ENCODE data around the gene SLAMF9. TPM values are rescaled to one million over a fixed set of nuclear protein-coding genes. Genes with fewer than 3 reads are reported as not detected.
"Not testable (repeated sequence)": the region's sequence is repeated elsewhere in the genome, so short reads cannot be mapped to it uniquely, and the experiment has no call there.

The SLAMF9 gene
- total and polyA plus RNA-seq, 4 donors, result 0.25 to 0.68 (median 0.64) TPM; not detected in 1

DNA sequence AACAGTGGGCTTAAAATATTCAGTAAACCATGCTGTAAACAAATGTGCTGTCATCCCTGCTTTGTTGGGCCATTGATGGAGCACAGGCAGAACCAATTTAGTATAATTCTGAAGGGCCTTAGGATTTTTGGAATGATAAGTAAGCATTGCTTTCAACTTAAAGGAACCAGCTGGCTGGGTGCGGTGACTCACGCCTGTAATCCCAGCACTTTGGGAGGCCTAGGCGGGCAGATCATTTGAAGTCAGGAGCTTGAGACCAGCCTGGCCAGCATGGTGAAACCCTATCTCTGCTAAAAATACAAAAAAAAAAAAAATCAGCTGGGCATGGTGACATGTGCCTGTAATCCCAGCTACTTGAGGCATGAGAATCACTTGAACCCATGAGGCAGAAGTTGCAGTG lies 50.0 kb downstream of the SLAMF9 start:
- not testable (repeated sequence) for H3K27ac ChIP-seq (ENCODE audit: low read depth in 1 of 2, low read length in 2 of 2); DNase-seq (ENCODE audit: low spot score); H3K9me3 ChIP-seq (ENCODE audit: control insufficient read depth in 4 of 4, low read length in 3 of 4); H3K36me3 ChIP-seq (ENCODE audit: control insufficient read depth in 4 of 4, insufficient read depth in 3 of 4, low read depth in 1 of 4, low read length in 3 of 4); H3K9ac ChIP-seq (ENCODE audit: low read depth in 1 of 2, low read length in 2 of 2); H3K27me3 ChIP-seq (ENCODE audit: control insufficient read depth in 4 of 4, insufficient read depth in 4 of 4, low read length in 3 of 4); H3K4me1 ChIP-seq (ENCODE audit: control insufficient read depth in 4 of 4, insufficient read depth in 4 of 4, low read length in 3 of 4); H3K4me3 ChIP-seq (ENCODE audit: low read depth in 1 of 3, low read length in 3 of 3)
- WGBS, result 67% methylated on average over 3 of the region's 3 CpGs

GRCh38 chr1:159902541-159902940 lies 51.5 kb downstream of the SLAMF9 start:
- WGBS, result 90% methylated on average over 3 of the region's 3 CpGs
- H3K9ac ChIP-seq (ENCODE audit: low read depth in 1 of 2, low read length in 2 of 2), result no peak overlapping the region
- no peaks in the 10 kb centered on the region for H3K27me3 ChIP-seq (ENCODE audit: control insufficient read depth in 4 of 4, insufficient read depth in 4 of 4, low read length in 3 of 4)
- no peaks in the 10 kb centered on the region for H3K36me3 ChIP-seq (ENCODE audit: control insufficient read depth in 4 of 4, insufficient read depth in 3 of 4, low read depth in 1 of 4, low read length in 3 of 4)
- no peak overlapping the region for H3K4me3 ChIP-seq (ENCODE audit: low read depth in 1 of 3, low read length in 3 of 3)
- no peak for DNase-seq (ENCODE audit: low spot score)
- no peaks in the 10 kb centered on the region for H3K9me3 ChIP-seq (ENCODE audit: control insufficient read depth in 4 of 4, low read length in 3 of 4)
- TF ChIP-seq, protein P1, sequence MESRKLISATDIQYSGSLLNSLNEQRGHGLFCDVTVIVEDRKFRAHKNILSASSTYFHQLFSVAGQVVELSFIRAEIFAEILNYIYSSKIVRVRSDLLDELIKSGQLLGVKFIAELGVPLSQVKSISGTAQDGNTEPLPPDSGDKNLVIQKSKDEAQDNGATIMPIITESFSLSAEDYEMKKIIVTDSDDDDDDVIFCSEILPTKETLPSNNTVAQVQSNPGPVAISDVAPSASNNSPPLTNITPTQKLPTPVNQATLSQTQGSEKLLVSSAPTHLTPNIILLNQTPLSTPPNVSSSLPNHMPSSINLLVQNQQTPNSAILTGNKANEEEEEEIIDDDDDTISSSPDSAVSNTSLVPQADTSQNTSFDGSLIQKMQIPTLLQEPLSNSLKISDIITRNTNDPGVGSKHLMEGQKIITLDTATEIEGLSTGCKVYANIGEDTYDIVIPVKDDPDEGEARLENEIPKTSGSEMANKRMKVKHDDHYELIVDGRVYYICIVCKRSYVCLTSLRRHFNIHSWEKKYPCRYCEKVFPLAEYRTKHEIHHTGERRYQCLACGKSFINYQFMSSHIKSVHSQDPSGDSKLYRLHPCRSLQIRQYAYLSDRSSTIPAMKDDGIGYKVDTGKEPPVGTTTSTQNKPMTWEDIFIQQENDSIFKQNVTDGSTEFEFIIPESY (IDR thresholded peaks at IDR 0.05), result no peak
- TF ChIP-seq MAX (IDR thresholded peaks at IDR 0.05) (no peak), SP1 (IDR thresholded peaks at IDR 0.05) (no peak), YY1 (IDR thresholded peaks at IDR 0.05) (no peak), FOXA1 (IDR thresholded peaks at IDR 0.05) (no peak), GABPA (IDR thresholded peaks at IDR 0.05 in 1 of 2, conservative IDR thresholded peaks at IDR 0.05 in 1 of 2) (no peak)
- TF ChIP-seq, protein P2, sequence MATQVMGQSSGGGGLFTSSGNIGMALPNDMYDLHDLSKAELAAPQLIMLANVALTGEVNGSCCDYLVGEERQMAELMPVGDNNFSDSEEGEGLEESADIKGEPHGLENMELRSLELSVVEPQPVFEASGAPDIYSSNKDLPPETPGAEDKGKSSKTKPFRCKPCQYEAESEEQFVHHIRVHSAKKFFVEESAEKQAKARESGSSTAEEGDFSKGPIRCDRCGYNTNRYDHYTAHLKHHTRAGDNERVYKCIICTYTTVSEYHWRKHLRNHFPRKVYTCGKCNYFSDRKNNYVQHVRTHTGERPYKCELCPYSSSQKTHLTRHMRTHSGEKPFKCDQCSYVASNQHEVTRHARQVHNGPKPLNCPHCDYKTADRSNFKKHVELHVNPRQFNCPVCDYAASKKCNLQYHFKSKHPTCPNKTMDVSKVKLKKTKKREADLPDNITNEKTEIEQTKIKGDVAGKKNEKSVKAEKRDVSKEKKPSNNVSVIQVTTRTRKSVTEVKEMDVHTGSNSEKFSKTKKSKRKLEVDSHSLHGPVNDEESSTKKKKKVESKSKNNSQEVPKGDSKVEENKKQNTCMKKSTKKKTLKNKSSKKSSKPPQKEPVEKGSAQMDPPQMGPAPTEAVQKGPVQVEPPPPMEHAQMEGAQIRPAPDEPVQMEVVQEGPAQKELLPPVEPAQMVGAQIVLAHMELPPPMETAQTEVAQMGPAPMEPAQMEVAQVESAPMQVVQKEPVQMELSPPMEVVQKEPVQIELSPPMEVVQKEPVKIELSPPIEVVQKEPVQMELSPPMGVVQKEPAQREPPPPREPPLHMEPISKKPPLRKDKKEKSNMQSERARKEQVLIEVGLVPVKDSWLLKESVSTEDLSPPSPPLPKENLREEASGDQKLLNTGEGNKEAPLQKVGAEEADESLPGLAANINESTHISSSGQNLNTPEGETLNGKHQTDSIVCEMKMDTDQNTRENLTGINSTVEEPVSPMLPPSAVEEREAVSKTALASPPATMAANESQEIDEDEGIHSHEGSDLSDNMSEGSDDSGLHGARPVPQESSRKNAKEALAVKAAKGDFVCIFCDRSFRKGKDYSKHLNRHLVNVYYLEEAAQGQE (IDR thresholded peaks at IDR 0.05), result no peak
- H3K27ac ChIP-seq (ENCODE audit: low read depth in 1 of 2, low read length in 2 of 2), result no peak overlapping the region
- peaks cover 0 to 6% (median 1%) of the 10 kb centered on the region in 4 donors for H3K4me1 ChIP-seq (ENCODE audit: control insufficient read depth in 4 of 4, insufficient read depth in 4 of 4, low read length in 3 of 4)

Other genes with a start within 250 kb of the SLAMF9 start
- gene CRP, start 239.6 kb downstream of the SLAMF9 start, total RNA-seq, result 1,000 to 10,000 TPM in 1 of 2 donors, 100 to 1,000 TPM in 1; 103 to 4,637 TPM
- gene CRP, start 239.6 kb downstream of the SLAMF9 start, polyA plus RNA-seq, result over 10,000 TPM in 1 of 2 donors, 1,000 to 10,000 TPM in 1; 4,292 to 13,117 TPM
- 10 to 100 TPM; 26.6 to 91.4 TPM for gene DUSP23, start 173.3 kb downstream of the SLAMF9 start, total RNA-seq
- 100 to 1,000 TPM; 135 to 192 TPM for gene DUSP23, start 173.3 kb downstream of the SLAMF9 start, polyA plus RNA-seq
- 1 to 10 TPM in 1 of 2 donors, under 1 TPM in 1; 0.09 to 2.7 TPM for gene FCRL6, start 151.9 kb downstream of the SLAMF9 start, total RNA-seq
- gene FCRL6, start 151.9 kb downstream of the SLAMF9 start, polyA plus RNA-seq, result 1 to 10 TPM in 1 of 2 donors, under 1 TPM in 1; 0.40 to 1.0 TPM
- 1 to 10 TPM in 1 of 2 donors, under 1 TPM in 1; 0.28 to 1.2 TPM for gene SLAMF8, start 127.4 kb downstream of the SLAMF9 start, total RNA-seq
- 1 to 10 TPM; 1.1 to 1.6 TPM for gene SLAMF8, start 127.4 kb downstream of the SLAMF9 start, polyA plus RNA-seq
- under 1 TPM in 1 of 2 donors, not detected in 1; 0.08 TPM for gene VSIG8, start 91.6 kb downstream of the SLAMF9 start, total RNA-seq
- not detected for gene VSIG8, start 91.6 kb downstream of the SLAMF9 start, polyA plus RNA-seq
- gene CFAP45, start 54.1 kb downstream of the SLAMF9 start, total RNA-seq, result not detected
- under 1 TPM; 0.03 to 0.24 TPM for gene CFAP45, start 54.1 kb downstream of the SLAMF9 start, polyA plus RNA-seq
- 10 to 100 TPM; 46.4 to 81.8 TPM for gene TAGLN2, start 28.7 kb downstream of the SLAMF9 start, total RNA-seq
- 100 to 1,000 TPM in 1 of 2 donors, 10 to 100 TPM in 1; 77.8 to 113 TPM for gene TAGLN2, start 28.7 kb downstream of the SLAMF9 start, polyA plus RNA-seq
- gene IGSF9, start 8.6 kb downstream of the SLAMF9 start, total RNA-seq, result 10 to 100 TPM in 1 of 2 donors, under 1 TPM in 1; 0.14 to 18.2 TPM
- 10 to 100 TPM; 14.0 to 21.3 TPM for gene IGSF9, start 8.6 kb downstream of the SLAMF9 start, polyA plus RNA-seq
- 1 to 10 TPM; 3.5 to 3.8 TPM for gene PIGM, start 77.8 kb upstream of the SLAMF9 start, total RNA-seq
- 1 to 10 TPM; 2.9 to 4.2 TPM for gene PIGM, start 77.8 kb upstream of the SLAMF9 start, polyA plus RNA-seq
- 1 to 10 TPM in 1 of 2 donors, under 1 TPM in 1; 0.50 to 1.6 TPM for gene KCNJ10, start 115.9 kb upstream of the SLAMF9 start, total RNA-seq
- under 1 TPM; 0.48 to 0.53 TPM for gene KCNJ10, start 115.9 kb upstream of the SLAMF9 start, polyA plus RNA-seq
- not detected for gene KCNJ9, start 127.3 kb upstream of the SLAMF9 start, total RNA-seq
- gene KCNJ9, start 127.3 kb upstream of the SLAMF9 start, polyA plus RNA-seq, result not detected
- gene IGSF8, start 144.4 kb upstream of the SLAMF9 start, total RNA-seq, result 10 to 100 TPM in 1 of 2 donors, 1 to 10 TPM in 1; 9.8 to 24.3 TPM
- 10 to 100 TPM; 17.5 to 23.0 TPM for gene IGSF8, start 144.4 kb upstream of the SLAMF9 start, polyA plus RNA-seq
- 1 to 10 TPM in 1 of 2 donors, under 1 TPM in 1; 0.09 to 1.5 TPM for gene ATP1A2, start 161.5 kb upstream of the SLAMF9 start, total RNA-seq
- under 1 TPM; 0.21 to 0.37 TPM for gene ATP1A2, start 161.5 kb upstream of the SLAMF9 start, polyA plus RNA-seq
- gene ATP1A4, start 197.4 kb upstream of the SLAMF9 start, total RNA-seq, result not detected
- gene ATP1A4, start 197.4 kb upstream of the SLAMF9 start, polyA plus RNA-seq, result not detected
- not detected for gene CASQ1, start 236.3 kb upstream of the SLAMF9 start, total RNA-seq
- gene CASQ1, start 236.3 kb upstream of the SLAMF9 start, polyA plus RNA-seq, result not detected

All from liver (tissue), 9 donors.